Measurements from ENCODE around the gene NRCAM. TPM values are rescaled to one million over a fixed set of nuclear protein-coding genes. Genes with fewer than 3 reads are reported as not detected.
A peak's percentile ranks its signal among the peaks of the same experiment; 100 is the strongest.

NRCAM gene
- total and polyA plus RNA-seq, 10 of the 15 experiments (the other 5 are each of a cell fraction or from before 2014, with no cell fraction given), result 0.30 to 2.0 (median 1.0) TPM

GRCh38 chr7:108270385-108271015 lies 185.7 kb downstream of the NRCAM start (continued):
- TF ChIP-seq, protein P1, sequence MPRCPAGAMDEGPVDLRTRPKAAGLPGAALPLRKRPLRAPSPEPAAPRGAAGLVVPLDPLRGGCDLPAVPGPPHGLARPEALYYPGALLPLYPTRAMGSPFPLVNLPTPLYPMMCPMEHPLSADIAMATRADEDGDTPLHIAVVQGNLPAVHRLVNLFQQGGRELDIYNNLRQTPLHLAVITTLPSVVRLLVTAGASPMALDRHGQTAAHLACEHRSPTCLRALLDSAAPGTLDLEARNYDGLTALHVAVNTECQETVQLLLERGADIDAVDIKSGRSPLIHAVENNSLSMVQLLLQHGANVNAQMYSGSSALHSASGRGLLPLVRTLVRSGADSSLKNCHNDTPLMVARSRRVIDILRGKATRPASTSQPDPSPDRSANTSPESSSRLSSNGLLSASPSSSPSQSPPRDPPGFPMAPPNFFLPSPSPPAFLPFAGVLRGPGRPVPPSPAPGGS (IDR thresholded peaks at IDR 0.05; ENCODE audit: borderline replicate concordance, insufficient read depth, low read depth, low read length, poor library complexity, severe bottlenecking), result no peak
- TF ChIP-seq SPI1 (IDR thresholded peaks at IDR 0.05; ENCODE audit: borderline replicate concordance, insufficient read depth, low read depth, low read length) (peak; percentile 53; the same call in 1 of the 2 replicates), STAT3 (IDR thresholded peaks at IDR 0.05; ENCODE audit: low read depth, low read length) (no peak), KLF5 (IDR thresholded peaks at IDR 0.05; ENCODE audit: partially characterized antibody) (no peak), CHD2 (IDR thresholded peaks at IDR 0.05; ENCODE audit: borderline replicate concordance, low read depth, low read length) (peak; percentile 11; the same call in 1 of the 2 replicates), NFYA (IDR thresholded peaks at IDR 0.05; ENCODE audit: borderline replicate concordance, low read depth, low read length) (no peak), MYB (IDR thresholded peaks at IDR 0.05; ENCODE audit: borderline replicate concordance, low read depth, low read length) (no peak), ZSCAN29 (IDR thresholded peaks at IDR 0.05) (no peak), IKZF1 (conservative IDR thresholded peaks at IDR 0.05) (peak; percentile 37), CREB1 (IDR thresholded peaks at IDR 0.05; ENCODE audit: low read depth) (no peak), RBBP5 (conservative IDR thresholded peaks at IDR 0.05) (no peak), TAF1 (IDR thresholded peaks at IDR 0.05; ENCODE audit: borderline replicate concordance, low read depth, low read length) (no peak), TCF7 (IDR thresholded peaks at IDR 0.05; ENCODE audit: borderline replicate concordance) (no peak), NR2F1 (conservative IDR thresholded peaks at IDR 0.05) (no peak), RB1 (IDR thresholded peaks at IDR 0.05; ENCODE audit: borderline replicate concordance) (no peak), TCF12 (IDR thresholded peaks at IDR 0.05; ENCODE audit: low read depth, low read length) (no peak), FOXK2 (IDR thresholded peaks at IDR 0.05) (no peak), MLLT1 (IDR thresholded peaks at IDR 0.05) (no peak), BMI1 (IDR thresholded peaks at IDR 0.05; ENCODE audit: borderline replicate concordance) (no peak), E4F1 (IDR thresholded peaks at IDR 0.05; ENCODE audit: borderline replicate concordance, partially characterized antibody) (no peak)
- TF ChIP-seq, protein P2, sequence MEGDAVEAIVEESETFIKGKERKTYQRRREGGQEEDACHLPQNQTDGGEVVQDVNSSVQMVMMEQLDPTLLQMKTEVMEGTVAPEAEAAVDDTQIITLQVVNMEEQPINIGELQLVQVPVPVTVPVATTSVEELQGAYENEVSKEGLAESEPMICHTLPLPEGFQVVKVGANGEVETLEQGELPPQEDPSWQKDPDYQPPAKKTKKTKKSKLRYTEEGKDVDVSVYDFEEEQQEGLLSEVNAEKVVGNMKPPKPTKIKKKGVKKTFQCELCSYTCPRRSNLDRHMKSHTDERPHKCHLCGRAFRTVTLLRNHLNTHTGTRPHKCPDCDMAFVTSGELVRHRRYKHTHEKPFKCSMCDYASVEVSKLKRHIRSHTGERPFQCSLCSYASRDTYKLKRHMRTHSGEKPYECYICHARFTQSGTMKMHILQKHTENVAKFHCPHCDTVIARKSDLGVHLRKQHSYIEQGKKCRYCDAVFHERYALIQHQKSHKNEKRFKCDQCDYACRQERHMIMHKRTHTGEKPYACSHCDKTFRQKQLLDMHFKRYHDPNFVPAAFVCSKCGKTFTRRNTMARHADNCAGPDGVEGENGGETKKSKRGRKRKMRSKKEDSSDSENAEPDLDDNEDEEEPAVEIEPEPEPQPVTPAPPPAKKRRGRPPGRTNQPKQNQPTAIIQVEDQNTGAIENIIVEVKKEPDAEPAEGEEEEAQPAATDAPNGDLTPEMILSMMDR (IDR thresholded peaks at IDR 0.05 in 2 of 3, conservative IDR thresholded peaks at IDR 0.05 in 1 of 3; ENCODE audit: control insufficient read depth in 2 of 3, extremely low read depth in 1 of 3, insufficient read depth in 1 of 3, low read depth in 3 of 3, low read length in 3 of 3), result no peak
- TF ChIP-seq, protein P3, sequence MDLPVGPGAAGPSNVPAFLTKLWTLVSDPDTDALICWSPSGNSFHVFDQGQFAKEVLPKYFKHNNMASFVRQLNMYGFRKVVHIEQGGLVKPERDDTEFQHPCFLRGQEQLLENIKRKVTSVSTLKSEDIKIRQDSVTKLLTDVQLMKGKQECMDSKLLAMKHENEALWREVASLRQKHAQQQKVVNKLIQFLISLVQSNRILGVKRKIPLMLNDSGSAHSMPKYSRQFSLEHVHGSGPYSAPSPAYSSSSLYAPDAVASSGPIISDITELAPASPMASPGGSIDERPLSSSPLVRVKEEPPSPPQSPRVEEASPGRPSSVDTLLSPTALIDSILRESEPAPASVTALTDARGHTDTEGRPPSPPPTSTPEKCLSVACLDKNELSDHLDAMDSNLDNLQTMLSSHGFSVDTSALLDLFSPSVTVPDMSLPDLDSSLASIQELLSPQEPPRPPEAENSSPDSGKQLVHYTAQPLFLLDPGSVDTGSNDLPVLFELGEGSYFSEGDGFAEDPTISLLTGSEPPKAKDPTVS (IDR thresholded peaks at IDR 0.05; ENCODE audit: low read depth, low read length), result no peak
